22Rv1 (cell line): Measurements from ENCODE around the gene SLC25A33.

Source experiments
- H3K27ac ChIP-seq: fragments of 450-650 bp; 2 replicates; pipeline ENCODE4 v1.5.1; 2017
- ZFX ChIP-seq: fragments of 450-650 bp; IDR thresholded peaks from 2 replicates; pipeline ENCODE4 v1.6.1; 2017; ENCODE audit warnings: antibody characterized with exemption, borderline replicate concordance
- TF ChIP-seq, protein P1 (sequence below): fragments of 450-650 bp; IDR thresholded peaks from 2 replicates; pipeline ENCODE4 v1.5.1; 2017; ENCODE audit warnings: mild to moderate bottlenecking

SLC25A33 gene

GRCh38 chr1:9589144-9589718 lies 50.0 kb downstream of the SLC25A33 start:
- TF ChIP-seq, protein P1, sequence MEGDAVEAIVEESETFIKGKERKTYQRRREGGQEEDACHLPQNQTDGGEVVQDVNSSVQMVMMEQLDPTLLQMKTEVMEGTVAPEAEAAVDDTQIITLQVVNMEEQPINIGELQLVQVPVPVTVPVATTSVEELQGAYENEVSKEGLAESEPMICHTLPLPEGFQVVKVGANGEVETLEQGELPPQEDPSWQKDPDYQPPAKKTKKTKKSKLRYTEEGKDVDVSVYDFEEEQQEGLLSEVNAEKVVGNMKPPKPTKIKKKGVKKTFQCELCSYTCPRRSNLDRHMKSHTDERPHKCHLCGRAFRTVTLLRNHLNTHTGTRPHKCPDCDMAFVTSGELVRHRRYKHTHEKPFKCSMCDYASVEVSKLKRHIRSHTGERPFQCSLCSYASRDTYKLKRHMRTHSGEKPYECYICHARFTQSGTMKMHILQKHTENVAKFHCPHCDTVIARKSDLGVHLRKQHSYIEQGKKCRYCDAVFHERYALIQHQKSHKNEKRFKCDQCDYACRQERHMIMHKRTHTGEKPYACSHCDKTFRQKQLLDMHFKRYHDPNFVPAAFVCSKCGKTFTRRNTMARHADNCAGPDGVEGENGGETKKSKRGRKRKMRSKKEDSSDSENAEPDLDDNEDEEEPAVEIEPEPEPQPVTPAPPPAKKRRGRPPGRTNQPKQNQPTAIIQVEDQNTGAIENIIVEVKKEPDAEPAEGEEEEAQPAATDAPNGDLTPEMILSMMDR = no peak
- no peak for TF ChIP-seq ZFX
- H3K27ac ChIP-seq = peak overlapping the region; percentile 83

DNA sequence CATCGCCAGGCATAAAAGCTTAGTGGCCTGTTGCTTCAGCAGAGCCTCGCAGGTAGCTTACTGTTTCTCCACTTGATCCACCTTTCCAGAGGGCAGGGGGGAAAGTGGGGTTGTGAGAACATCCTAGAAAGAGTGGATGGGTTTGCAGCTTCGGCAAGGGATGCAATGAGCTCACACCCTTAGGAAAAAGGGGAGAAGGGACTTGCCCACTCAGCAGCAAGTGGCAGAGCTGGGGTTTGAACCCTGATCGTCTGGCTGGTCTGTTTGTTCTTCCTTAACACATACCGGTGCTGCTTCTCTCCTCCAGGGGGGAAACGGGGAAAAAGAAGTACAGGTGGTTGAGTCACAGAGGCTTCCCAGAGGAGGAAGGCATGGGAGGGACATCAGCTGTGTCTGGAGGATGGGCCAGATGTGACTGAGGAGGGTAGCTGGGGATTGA lies 50.5 kb downstream of the SLC25A33 start:
- TF ChIP-seq ZFX = no peak
- TF ChIP-seq, protein P1 = no peak
- H3K27ac ChIP-seq = peak overlapping the region; percentile 83

GRCh38 chr1:9590201-9590600 lies 50.9 kb downstream of the SLC25A33 start:
- H3K27ac ChIP-seq = peak overlapping the region; percentile 83
- TF ChIP-seq, protein P1 = no peak
- TF ChIP-seq ZFX = no peak

DNA sequence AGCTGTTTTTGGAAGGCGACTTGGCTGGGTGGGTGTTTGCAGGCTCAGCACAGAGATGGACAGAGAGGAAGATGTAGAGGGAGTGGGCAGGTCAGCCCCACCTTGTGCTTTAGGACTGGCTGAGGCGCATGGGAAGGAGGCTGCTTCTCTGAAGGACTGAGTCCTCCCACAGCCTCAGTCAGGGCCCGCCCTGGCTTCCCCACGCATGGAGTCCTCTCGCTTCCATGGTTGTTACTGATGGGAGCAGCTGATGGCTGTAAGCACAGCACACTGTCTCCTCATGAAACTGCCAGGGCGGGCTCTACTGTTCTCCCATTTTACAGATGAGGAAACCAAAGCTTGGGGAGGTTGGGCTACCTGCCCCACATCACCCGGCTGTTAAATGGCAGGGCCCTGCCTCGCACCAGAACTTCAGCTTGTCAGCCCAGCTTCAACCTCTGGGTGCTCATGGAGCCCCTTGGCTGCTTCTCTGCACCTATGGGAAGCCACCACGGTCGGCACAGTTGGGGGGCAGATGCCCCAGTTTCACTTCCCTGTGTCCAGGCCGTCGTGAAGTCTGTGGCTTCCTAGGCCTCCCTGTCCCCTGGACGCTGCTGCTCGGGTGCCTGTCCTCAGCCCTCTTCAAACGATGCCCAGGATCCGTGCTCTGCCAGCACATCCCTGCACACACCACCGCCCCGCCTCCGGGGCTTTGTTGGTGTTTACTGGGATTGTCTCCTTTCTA lies 51.8 kb downstream of the SLC25A33 start:
- TF ChIP-seq ZFX = no peak
- TF ChIP-seq, protein P1 = no peak
- H3K27ac ChIP-seq = no peak overlapping the region

DNA sequence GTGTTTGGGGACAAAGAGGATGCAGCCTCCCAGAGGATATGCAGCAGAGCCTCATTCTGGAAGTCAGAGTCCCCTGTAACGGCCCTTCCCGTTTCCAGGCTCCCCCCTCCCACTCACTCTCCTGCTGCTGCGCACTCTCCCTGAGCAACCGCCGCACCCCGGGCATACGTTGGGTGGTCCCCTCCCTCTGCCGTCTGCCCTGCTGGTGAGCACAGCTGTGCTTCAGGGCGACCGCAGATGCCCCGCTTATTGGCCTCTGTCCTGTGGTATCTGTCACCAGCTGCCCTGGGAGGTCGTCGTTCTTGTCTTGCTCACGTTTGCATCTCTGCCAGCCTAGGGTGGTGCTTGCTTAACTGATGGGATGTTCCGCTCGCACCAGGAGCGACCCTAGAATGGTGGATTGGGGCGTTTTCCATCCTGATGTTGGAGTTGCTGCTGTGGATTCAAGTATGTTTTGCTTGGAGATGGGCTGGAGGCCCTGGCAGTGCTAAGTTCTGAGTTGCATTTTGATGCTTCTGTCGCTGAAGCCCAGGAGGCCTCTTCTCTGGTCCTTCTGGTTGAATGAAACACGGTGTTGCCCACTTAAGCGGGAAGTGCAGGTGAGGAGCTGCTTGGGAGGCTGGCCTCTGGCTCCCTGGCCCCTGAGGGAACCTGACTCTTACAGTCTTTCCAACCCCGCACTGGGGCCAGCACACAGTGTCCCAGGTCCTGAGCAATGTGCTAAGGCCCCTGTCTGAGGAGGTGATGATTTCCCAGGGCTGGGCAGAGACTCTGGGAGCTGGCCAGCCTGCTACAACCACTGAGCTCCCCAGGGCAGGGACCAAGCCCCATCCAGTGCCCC lies 52.6 kb downstream of the SLC25A33 start:
- no peak for TF ChIP-seq ZFX
- TF ChIP-seq, protein P1 = no peak
- H3K27ac ChIP-seq = no peak overlapping the region

- no peak overlapping the region for H3K27ac ChIP-seq
- TF ChIP-seq ZFX = no peak
- TF ChIP-seq, protein P1 = no peak
Measured at GRCh38 chr1:9592510-9593075, 53.3 kb downstream of the SLC25A33 start.

DNA sequence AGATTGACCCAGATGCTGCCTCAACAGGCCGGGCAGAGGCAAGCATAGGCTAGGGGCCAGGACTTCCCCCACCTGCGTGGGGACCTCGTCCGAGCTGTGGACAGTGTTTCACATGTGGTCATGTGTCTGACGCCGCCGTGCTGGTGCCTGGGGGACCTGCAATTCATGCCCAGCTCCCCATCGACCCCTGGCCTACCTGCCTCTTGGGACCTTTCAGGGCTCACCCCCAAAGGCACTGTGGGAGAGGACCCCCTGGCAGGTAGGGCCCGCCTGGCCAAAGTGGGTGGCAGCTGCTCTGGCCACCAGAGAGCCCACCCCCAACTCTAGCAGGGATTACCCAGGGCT lies 53.9 kb downstream of the SLC25A33 start:
- no peak for TF ChIP-seq ZFX
- TF ChIP-seq, protein P1 = no peak
- H3K27ac ChIP-seq = no peak overlapping the region
